ENCODE results near the gene OR10AD1. TPM values are rescaled to one million over a fixed set of nuclear protein-coding genes. Genes with fewer than 3 reads are reported as not detected.
A peak's percentile ranks its signal among the peaks of the same experiment; 100 is the strongest.
"Not testable (repeated sequence)": the region's sequence is repeated elsewhere in the genome, so short reads cannot be mapped to it uniquely, and the experiment has no call there.

The OR10AD1 gene, protein sequence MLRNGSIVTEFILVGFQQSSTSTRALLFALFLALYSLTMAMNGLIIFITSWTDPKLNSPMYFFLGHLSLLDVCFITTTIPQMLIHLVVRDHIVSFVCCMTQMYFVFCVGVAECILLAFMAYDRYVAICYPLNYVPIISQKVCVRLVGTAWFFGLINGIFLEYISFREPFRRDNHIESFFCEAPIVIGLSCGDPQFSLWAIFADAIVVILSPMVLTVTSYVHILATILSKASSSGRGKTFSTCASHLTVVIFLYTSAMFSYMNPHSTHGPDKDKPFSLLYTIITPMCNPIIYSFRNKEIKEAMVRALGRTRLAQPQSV
- polyA plus RNA-seq (ENCODE audit: low read depth in 6 of 6): not detected

- ATAC-seq (ENCODE audit: low read depth in 2 of 2): no peak
- peaks cover 27 to 33% of the 10 kb centered on the region in 2 donors for H3K36me3 Mint-ChIP-seq
- peaks cover 10 to 38% (median 20%) of the 10 kb centered on the region in 7 donors for H3K9me3 Mint-ChIP-seq
- no peak within 1 kb of the TSS for H3K27ac Mint-ChIP-seq
- H3K4me3 Mint-ChIP-seq: peak within 1 kb of the TSS in 2 of 8 donors; percentile 49
- no peaks in the 10 kb centered on the region for H3K27me3 Mint-ChIP-seq
- no peak for DNase-seq
- H3K4me1 Mint-ChIP-seq: peaks cover 19 to 35% (median 29%) of the 10 kb centered on the region in 3 donors
These were observed at the start of gene OR10AD1 for GRCh38 chr12:48203192-48203591. TSS of gene OR10AD1 (minus strand) at chr12:48203292. CDS start at chr12:48203292, 0 bp downstream.

- H3K27me3 Mint-ChIP-seq: peaks cover 24 to 53% (median 27%) of the 10 kb centered on the region in 3 donors
- no peaks in the 10 kb centered on the region for H3K36me3 Mint-ChIP-seq
- peaks cover 0 to 7% (median 0%) of the 10 kb centered on the region in 3 donors for H3K4me1 Mint-ChIP-seq
- H3K4me3 Mint-ChIP-seq: peak overlapping the region in 1 of 8 donors; percentile 44
- ATAC-seq (ENCODE audit: low read depth in 2 of 2): no peak
- no peak overlapping the region for H3K27ac Mint-ChIP-seq
- H3K9me3 Mint-ChIP-seq: peaks cover 0 to 6% (median 3%) of the 10 kb centered on the region in 7 donors
- DNase-seq: no peak
These were observed 44.3 kb upstream of the OR10AD1 start for GRCh38 chr12:48247181-48247966.

- Mint-ChIP-seq H3K27ac (no peak overlapping the region), H3K27me3 (peaks cover 7 to 23% (median 17%) of the 10 kb centered on the region in 3 donors), H3K4me3 (no peak overlapping the region), H3K36me3 (peaks cover 0 to 5% of the 10 kb centered on the region in 2 donors), H3K4me1 (no peaks in the 10 kb centered on the region), H3K9me3 (peaks cover 0 to 12% (median 6%) of the 10 kb centered on the region in 7 donors)
- DNase-seq: no peak
- no peak for ATAC-seq (ENCODE audit: low read depth in 2 of 2)
These were observed 34.1 kb upstream of the OR10AD1 start for GRCh38 chr12:48237162-48237561.

DNA sequence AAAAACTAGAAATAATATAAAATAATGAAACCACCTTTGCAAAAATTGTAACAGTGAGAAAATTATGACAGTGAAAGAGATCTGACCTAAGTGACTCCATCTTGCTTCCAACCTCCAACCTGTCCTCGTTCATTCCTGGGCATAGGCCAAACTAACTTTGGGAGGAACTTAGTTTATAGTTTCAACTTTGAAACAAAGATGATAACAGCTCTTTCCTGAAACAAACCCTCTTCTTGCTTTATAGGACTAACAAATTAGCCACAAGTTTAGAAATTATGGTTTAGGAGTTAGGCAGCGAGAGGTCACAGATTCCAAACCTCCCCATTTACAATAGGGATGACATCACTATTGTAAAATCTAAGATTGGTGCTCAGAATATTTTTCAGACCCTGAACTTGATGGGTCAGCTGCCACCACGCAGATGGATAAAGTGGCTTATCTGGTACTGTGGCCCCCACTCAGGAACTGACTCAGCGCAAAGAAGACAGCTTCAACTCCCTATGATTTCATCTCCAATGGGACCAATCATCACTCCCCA is 32.8 kb upstream of the OR10AD1 start:
- Mint-ChIP-seq H3K4me3 (no peak overlapping the region), H3K36me3 (no peaks in the 10 kb centered on the region), H3K9me3 (peaks cover 0 to 8% (median 4%) of the 10 kb centered on the region in 7 donors), H3K27ac (peak overlapping the region in 1 of 6 donors; percentile 44), H3K27me3 (peaks cover 7 to 23% (median 21%) of the 10 kb centered on the region in 3 donors), H3K4me1 (no peaks in the 10 kb centered on the region)
- no peak for ATAC-seq (ENCODE audit: low read depth in 2 of 2)
- no peak for DNase-seq

GRCh38 chr12:48231169-48231958 is 28.3 kb upstream of the OR10AD1 start:
- H3K27ac Mint-ChIP-seq; H3K4me1 Mint-ChIP-seq; ATAC-seq (ENCODE audit: low read depth in 2 of 2); H3K36me3 Mint-ChIP-seq; DNase-seq; H3K4me3 Mint-ChIP-seq: not testable (repeated sequence)
- peaks cover 0 to 30% (median 13%) of the 10 kb centered on the region in 7 donors for H3K9me3 Mint-ChIP-seq
- H3K27me3 Mint-ChIP-seq: peaks cover 9 to 41% (median 32%) of the 10 kb centered on the region in 3 donors

DNA sequence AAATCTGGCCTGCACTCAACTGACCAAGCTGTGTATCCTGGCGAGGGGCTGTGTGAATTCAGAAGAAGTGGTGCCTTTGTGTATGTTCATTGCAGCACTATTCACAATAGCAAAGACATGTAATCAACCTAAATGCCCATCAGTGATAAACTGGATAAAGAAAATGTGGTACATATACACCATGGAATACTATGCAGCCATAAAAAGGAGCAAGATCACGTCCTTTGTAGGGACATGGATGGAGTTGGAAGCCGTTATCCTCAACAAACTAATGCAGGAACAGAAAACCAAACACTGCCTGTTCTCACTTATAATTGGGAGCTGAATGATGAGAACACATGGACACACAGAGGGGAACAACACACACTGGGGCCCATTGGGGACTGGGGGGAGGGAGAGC is 21.4 kb upstream of the OR10AD1 start:
- ATAC-seq (ENCODE audit: low read depth in 2 of 2); DNase-seq; H3K4me3 Mint-ChIP-seq; H3K36me3 Mint-ChIP-seq; H3K4me1 Mint-ChIP-seq: not testable (repeated sequence)
- H3K27ac Mint-ChIP-seq: peak overlapping the region in 1 of 6 donors; percentile 23
- peaks cover 0 to 29% (median 11%) of the 10 kb centered on the region in 7 donors for H3K9me3 Mint-ChIP-seq
- H3K27me3 Mint-ChIP-seq: peaks cover 23 to 59% (median 52%) of the 10 kb centered on the region in 3 donors

GRCh38 chr12:48221645-48222044 is 18.6 kb upstream of the OR10AD1 start:
- Mint-ChIP-seq H3K4me3 (no peak overlapping the region), H3K36me3 (peaks cover 0 to 2% of the 10 kb centered on the region in 2 donors), H3K27ac (no peak overlapping the region), H3K9me3 (peaks cover 0 to 10% (median 3%) of the 10 kb centered on the region in 7 donors), H3K4me1 (no peaks in the 10 kb centered on the region), H3K27me3 (peaks cover 23 to 38% (median 32%) of the 10 kb centered on the region in 3 donors)
- ATAC-seq (ENCODE audit: low read depth in 2 of 2) (no peak), DNase-seq (no peak)

DNA sequence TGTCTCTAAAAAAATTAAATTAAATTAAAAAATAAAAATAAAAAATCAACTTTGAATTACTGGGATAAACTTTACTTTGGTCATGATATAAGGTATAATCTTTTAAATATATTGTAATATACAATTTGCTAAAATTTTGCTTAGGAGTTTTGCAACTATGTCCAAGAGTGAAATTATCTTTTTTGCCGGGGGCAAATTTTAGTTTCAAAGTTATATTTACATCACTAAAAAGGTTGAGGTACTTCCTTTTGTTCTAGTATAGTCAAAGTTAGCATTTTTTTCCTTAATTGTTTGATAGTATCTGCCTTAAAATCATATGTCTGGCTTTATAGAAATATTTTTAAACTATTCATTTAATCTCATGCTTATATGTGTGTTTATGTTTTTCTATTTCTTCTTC is 17.6 kb upstream of the OR10AD1 start:
- no peak overlapping the region for H3K27ac Mint-ChIP-seq
- no peak for DNase-seq
- H3K27me3 Mint-ChIP-seq: peaks cover 14 to 28% (median 24%) of the 10 kb centered on the region in 3 donors
- no peaks in the 10 kb centered on the region for H3K4me1 Mint-ChIP-seq
- no peak overlapping the region for H3K4me3 Mint-ChIP-seq
- no peaks in the 10 kb centered on the region for H3K36me3 Mint-ChIP-seq
- H3K9me3 Mint-ChIP-seq: peaks cover 0 to 6% (median 2%) of the 10 kb centered on the region in 7 donors
- ATAC-seq (ENCODE audit: low read depth in 2 of 2): no peak

DNA sequence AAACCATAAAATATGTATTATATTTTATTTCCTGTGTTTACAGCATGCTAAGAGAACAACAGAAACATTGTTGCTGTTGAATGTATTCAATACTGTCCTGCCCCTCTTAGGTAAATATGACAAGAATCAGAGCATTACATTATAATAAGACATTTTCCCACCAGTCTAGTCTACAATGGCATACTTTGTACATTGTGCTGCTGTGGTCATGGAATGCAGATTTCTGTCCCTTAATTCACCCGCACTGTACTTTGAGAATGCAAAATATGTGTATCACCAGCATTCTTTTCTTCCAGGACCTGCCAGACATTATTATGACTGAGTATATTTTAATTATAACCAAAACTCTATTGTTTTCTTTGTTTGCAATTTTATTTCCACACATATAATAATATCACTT is 16.5 kb upstream of the OR10AD1 start:
- Mint-ChIP-seq H3K9me3 (peaks cover 0 to 4% (median 2%) of the 10 kb centered on the region in 7 donors), H3K36me3 (no peaks in the 10 kb centered on the region), H3K4me3 (no peak overlapping the region), H3K27me3 (peaks cover 11 to 20% (median 20%) of the 10 kb centered on the region in 3 donors), H3K27ac (no peak overlapping the region), H3K4me1 (no peaks in the 10 kb centered on the region)
- DNase-seq (no peak), ATAC-seq (ENCODE audit: low read depth in 2 of 2) (no peak)

GRCh38 chr12:48216785-48217184 is 13.7 kb upstream of the OR10AD1 start:
- no peak for DNase-seq
- no peak overlapping the region for H3K27ac Mint-ChIP-seq
- peaks cover 0 to 13% (median 3%) of the 10 kb centered on the region in 3 donors for H3K27me3 Mint-ChIP-seq
- H3K4me1 Mint-ChIP-seq: peaks cover 11 to 19% (median 14%) of the 10 kb centered on the region in 3 donors
- no peak for ATAC-seq (ENCODE audit: low read depth in 2 of 2)
- H3K36me3 Mint-ChIP-seq: no peaks in the 10 kb centered on the region
- no peak overlapping the region for H3K4me3 Mint-ChIP-seq
- H3K9me3 Mint-ChIP-seq: no peaks in the 10 kb centered on the region

GRCh38 chr12:48209495-48209894 is 6.4 kb upstream of the OR10AD1 start:
- H3K36me3 Mint-ChIP-seq; H3K4me3 Mint-ChIP-seq; ATAC-seq (ENCODE audit: low read depth in 2 of 2); DNase-seq; H3K27ac Mint-ChIP-seq: not testable (repeated sequence)
- H3K27me3 Mint-ChIP-seq: peaks cover 0 to 13% (median 0%) of the 10 kb centered on the region in 3 donors
- H3K4me1 Mint-ChIP-seq: peaks cover 13 to 22% (median 14%) of the 10 kb centered on the region in 3 donors
- peaks cover 3 to 40% (median 25%) of the 10 kb centered on the region in 7 donors for H3K9me3 Mint-ChIP-seq

- peaks cover 27 to 33% of the 10 kb centered on the region in 2 donors for H3K36me3 Mint-ChIP-seq
These were observed 326 bp downstream of the OR10AD1 start for GRCh38 chr12:48202766-48203165.

More at GRCh38 chr12:48202766-48203165, 326 bp downstream of the OR10AD1 start:
- Mint-ChIP-seq H3K27me3 (no peaks in the 10 kb centered on the region), H3K9me3 (peaks cover 10 to 33% (median 19%) of the 10 kb centered on the region in 7 donors), H3K4me3 (peak overlapping the region in 1 of 8 donors; percentile 49), H3K4me1 (peaks cover 21 to 35% (median 29%) of the 10 kb centered on the region in 3 donors), H3K27ac (no peak overlapping the region)
- no peak for ATAC-seq (ENCODE audit: low read depth in 2 of 2)
- no peak for DNase-seq
